H9 (cell line): ENCODE measurements around the gene MICB. TPM values are rescaled to one million over a fixed set of nuclear protein-coding genes. Genes with fewer than 3 reads are reported as not detected.

Source experiments
- DNase-seq: peaks from one replicate; pipeline ENCODE4 v3.0.0-alpha.2; 2017
- H2AFZ ChIP-seq: one replicate; pipeline ENCODE4 v1.6.1; 2013; ENCODE audit warnings: mild to moderate bottlenecking, low read length, control low read depth, moderate library complexity
- H2AK5ac ChIP-seq: 2 replicates; pipeline ENCODE4 v1.6.1; 2013; ENCODE audit warnings: low read length, control low read depth, mixed read lengths; ENCODE audit not compliant: insufficient read length
- H2BK120ac ChIP-seq: one replicate; pipeline ENCODE4 v1.6.1; 2013; ENCODE audit warnings: low read depth, mild to moderate bottlenecking, low read length, control low read depth, inconsistent platforms; ENCODE audit not compliant: poor library complexity, severe bottlenecking
- H2BK12ac ChIP-seq: 2 replicates; pipeline ENCODE4 v1.6.1; 2013; ENCODE audit warnings: low read length, control low read depth, mixed read lengths, low read depth; ENCODE audit not compliant: insufficient read length
- H2BK15ac ChIP-seq: 2 replicates; pipeline ENCODE4 v1.6.1; 2013; ENCODE audit warnings: low read depth, low read length, control low read depth
- H2BK20ac ChIP-seq: one replicate; pipeline ENCODE4 v1.6.1; 2013; ENCODE audit warnings: low read depth, mild to moderate bottlenecking, low read length, control low read depth, inconsistent platforms; ENCODE audit not compliant: poor library complexity, severe bottlenecking
- H2BK5ac ChIP-seq: 2 replicates; pipeline ENCODE4 v1.6.1; 2013; ENCODE audit warnings: low read length, control low read depth, mixed read lengths; ENCODE audit not compliant: insufficient read length
- H3K14ac ChIP-seq: 2 replicates; pipeline ENCODE4 v1.6.1; 2013; ENCODE audit warnings: low read length, control low read depth; ENCODE audit not compliant: insufficient read depth
- H3K18ac ChIP-seq: 2 replicates; pipeline ENCODE4 v1.6.1; 2013; ENCODE audit warnings: low read depth, mild to moderate bottlenecking, mixed read lengths, low read length, control low read depth; ENCODE audit not compliant: insufficient read length
- H3K23ac ChIP-seq: 2 replicates; pipeline ENCODE4 v1.6.1; 2013; ENCODE audit warnings: low read length, control low read depth, mixed read lengths, low read depth; ENCODE audit not compliant: insufficient read length
- H3K23me2 ChIP-seq: 2 replicates; pipeline ENCODE4 v1.6.1; 2013; ENCODE audit warnings: low read depth, mild to moderate bottlenecking, mixed read lengths, low read length, control low read depth; ENCODE audit not compliant: insufficient read length, poor library complexity, severe bottlenecking
- H3K27ac ChIP-seq: 2 replicates; pipeline ENCODE4 v1.5.1; 2013; ENCODE audit warnings: low read length, control low read depth, mixed read lengths, low read depth; ENCODE audit not compliant: insufficient read length
- H3K27me3 ChIP-seq: 2 replicates; pipeline ENCODE4 v1.6.1; 2013; ENCODE audit warnings: low read length, control low read depth, inconsistent platforms; ENCODE audit not compliant: insufficient read depth
- H3K4ac ChIP-seq: 2 replicates; pipeline ENCODE4 v1.6.1; 2013; ENCODE audit warnings: low read depth, mild to moderate bottlenecking, control low read depth, inconsistent platforms, low read length, moderate library complexity
- H3K4me1 ChIP-seq: 2 replicates; pipeline ENCODE4 v1.6.1; 2013; ENCODE audit warnings: low read length, control low read depth, inconsistent platforms; ENCODE audit not compliant: insufficient read depth
- H3K4me2 ChIP-seq: 2 replicates; pipeline ENCODE4 v1.6.1; 2013; ENCODE audit warnings: low read length, control low read depth, mixed read lengths; ENCODE audit not compliant: insufficient read length, insufficient read depth
- H3K56ac ChIP-seq: 2 replicates; pipeline ENCODE4 v1.6.1; 2013; ENCODE audit warnings: low read depth, mild to moderate bottlenecking, mixed read lengths, low read length, control low read depth; ENCODE audit not compliant: insufficient read length
- H3K79me1 ChIP-seq: 2 replicates; pipeline ENCODE4 v1.6.1; 2013; ENCODE audit warnings: low read depth, mild to moderate bottlenecking, moderate library complexity, low read length, control low read depth, inconsistent platforms; ENCODE audit not compliant: insufficient read depth, poor library complexity, severe bottlenecking
- H3K79me2 ChIP-seq: 2 replicates; pipeline ENCODE4 v1.6.1; 2013; ENCODE audit warnings: low read length, control low read depth, inconsistent platforms; ENCODE audit not compliant: insufficient read depth
- H3K9ac ChIP-seq: 2 replicates; pipeline ENCODE4 v1.6.1; 2013; ENCODE audit warnings: low read length, control low read depth, mixed read lengths; ENCODE audit not compliant: insufficient read length; ENCODE audit errors: extremely low read depth
- H3K9me3 ChIP-seq: one replicate; pipeline ENCODE4 v1.6.1; 2013; ENCODE audit warnings: low read depth, low read length, inconsistent platforms; ENCODE audit not compliant: control insufficient read depth
- H3T11ph ChIP-seq: one replicate; pipeline ENCODE4 v1.6.1; 2013; ENCODE audit warnings: mild to moderate bottlenecking, low read length, control low read depth, inconsistent platforms
- H4K20me1 ChIP-seq: one replicate; pipeline ENCODE4 v1.6.1; 2013; ENCODE audit not compliant: control insufficient read depth, insufficient read length, insufficient read depth
- H4K5ac ChIP-seq: 2 replicates; pipeline ENCODE4 v1.6.1; 2013; ENCODE audit warnings: low read depth, mild to moderate bottlenecking, mixed read lengths, low read length, control low read depth; ENCODE audit not compliant: insufficient read length
- H4K8ac ChIP-seq: replicated peaks from 2 replicates; pipeline ENCODE4 v1.6.1; 2013; ENCODE audit warnings: low read length, control low read depth, mixed read lengths, low read depth; ENCODE audit not compliant: insufficient read length
- H4K91ac ChIP-seq: 2 replicates; pipeline ENCODE4 v1.6.1; 2013; ENCODE audit warnings: low read depth, mild to moderate bottlenecking, moderate library complexity, mixed read lengths, low read length, control low read depth; ENCODE audit not compliant: insufficient read length
- H3K27ac Mint-ChIP-seq, 3 experiments: 2 replicates in 2 of 3; 3 replicates in 1 of 3; pipeline ENCODE4 v1.8.0; 2020 to 2021; ENCODE audit warnings: mixed read lengths in 3 of 3, mild to moderate bottlenecking in 1 of 3, moderate library complexity in 1 of 3
- H3K27me3 Mint-ChIP-seq: 2 replicates; pipeline ENCODE4 v1.8.0; 2021; ENCODE audit warnings: low read depth, mild to moderate bottlenecking, moderate library complexity, mixed read lengths
- H3K36me3 Mint-ChIP-seq, 3 experiments: 2 replicates in 2 of 3; 3 replicates in 1 of 3; pipeline ENCODE4 v1.8.0; 2020 to 2021; ENCODE audit warnings: low read depth in 3 of 3, mixed read lengths in 3 of 3; ENCODE audit not compliant: insufficient read depth in 1 of 3
- H3K4me1 Mint-ChIP-seq, 2 experiments: 2 replicates each; pipeline ENCODE4 v1.8.0; 2020; ENCODE audit warnings: mixed read lengths in 2 of 2
- H3K4me3 Mint-ChIP-seq, 2 experiments: 2 replicates in 1 of 2; 3 replicates in 1 of 2; pipeline ENCODE4 v1.8.0; 2020 to 2021; ENCODE audit warnings: mild to moderate bottlenecking in 2 of 2, mixed read lengths in 2 of 2, moderate library complexity in 1 of 2
- H3K9me3 Mint-ChIP-seq, 2 experiments: 2 replicates in 1 of 2; 3 replicates in 1 of 2; pipeline ENCODE4 v1.8.0; 2020; ENCODE audit warnings: mild to moderate bottlenecking in 2 of 2, mixed read lengths in 2 of 2, moderate library complexity in 1 of 2
- WGBS: extraction: QIAGEN DNeasy Blood & Tissue Kit; methylation state at CpG from one replicate; pipeline ENCODE4 v1.1.7; 2013; ENCODE audit warnings: missing lambda C conversion rate, low lambda C conversion rate, mixed read lengths; ENCODE audit not compliant: insufficient read length; ENCODE audit errors: extremely low coverage; 5-methylcytosine and 5-hydroxymethylcytosine counted together
- total RNA-seq: library from RNA; stranded (reverse); gene quantifications from 2 replicates; pipeline ENCODE4 v1.2.1, GENCODE V29; 2021
- TF ChIP-seq, protein P1 (sequence below): fragments of 200-600 bp; sonication (generic); conservative IDR thresholded peaks from 3 replicates; pipeline ENCODE4 v1.8.0; 2021; ENCODE audit warnings: antibody characterized with exemption, mild to moderate bottlenecking

MICB gene
- total RNA-seq, 1 experiment from 2014 or later, result 6.2 TPM

DNA sequence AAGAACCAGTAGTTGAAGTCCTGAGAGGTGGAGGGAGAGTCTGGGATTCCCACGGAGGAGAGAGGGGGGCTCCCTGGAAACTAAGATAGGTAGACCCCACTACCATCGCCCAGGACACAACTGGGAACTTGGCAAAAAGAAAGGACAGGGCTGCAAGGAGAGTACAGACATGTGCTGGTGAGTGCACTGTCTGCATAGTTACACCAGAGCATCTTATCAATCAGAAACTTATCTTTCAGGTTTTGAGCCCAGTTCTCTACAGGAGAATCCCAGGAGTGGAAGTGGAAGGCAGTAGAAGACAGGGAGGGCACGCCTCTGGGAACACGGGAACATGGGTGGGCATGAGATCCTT, 61.6 kb downstream of the MICB start:
- Mint-ChIP-seq H3K9me3 (no peaks in the 10 kb centered on the region), H3K27ac (peak overlapping the region; percentile 4 to 58 (median 40); a peak in 4 of 7 replicates), H3K4me3 (no peak overlapping the region; a peak in 1 of 5 replicates), H3K4me1 (peaks cover 4 to 18% of the 10 kb centered on the region in 2 experiments; a peak in 3 of 4 replicates), H3K27me3 (no peaks in the 10 kb centered on the region), H3K36me3 (peaks cover 14 to 39% (median 26%) of the 10 kb centered on the region in 3 experiments; a peak in 6 of 7 replicates)
- Histone ChIP-seq H3K23me2 (no peaks in the 10 kb centered on the region), H4K91ac (no peak overlapping the region), H3K14ac (no peak overlapping the region), H2BK12ac (no peak overlapping the region), H3K79me1 (no peaks in the 10 kb centered on the region), H3K4me1 (peaks cover 4% of the 10 kb centered on the region; the same call in 1 of the 2 replicates), H3K9me3 (no peaks in the 10 kb centered on the region), H3K4ac (no peak overlapping the region), H3K56ac (no peak overlapping the region), H4K8ac (no peak overlapping the region), H3K23ac (no peak overlapping the region), H3T11ph (no peak overlapping the region), H3K9ac (no peak overlapping the region), H3K27me3 (no peaks in the 10 kb centered on the region), H2BK5ac (no peak overlapping the region), H3K79me2 (no peaks in the 10 kb centered on the region), H2AFZ (no peak overlapping the region), H3K27ac (no peak overlapping the region), H2BK20ac (no peak overlapping the region), H2BK120ac (no peak overlapping the region), H3K18ac (no peak overlapping the region), H2BK15ac (no peak overlapping the region), H4K20me1 (no peaks in the 10 kb centered on the region), H2AK5ac (no peak overlapping the region), H3K4me2 (no peak overlapping the region), H4K5ac (no peak overlapping the region)
- TF ChIP-seq, protein P1, sequence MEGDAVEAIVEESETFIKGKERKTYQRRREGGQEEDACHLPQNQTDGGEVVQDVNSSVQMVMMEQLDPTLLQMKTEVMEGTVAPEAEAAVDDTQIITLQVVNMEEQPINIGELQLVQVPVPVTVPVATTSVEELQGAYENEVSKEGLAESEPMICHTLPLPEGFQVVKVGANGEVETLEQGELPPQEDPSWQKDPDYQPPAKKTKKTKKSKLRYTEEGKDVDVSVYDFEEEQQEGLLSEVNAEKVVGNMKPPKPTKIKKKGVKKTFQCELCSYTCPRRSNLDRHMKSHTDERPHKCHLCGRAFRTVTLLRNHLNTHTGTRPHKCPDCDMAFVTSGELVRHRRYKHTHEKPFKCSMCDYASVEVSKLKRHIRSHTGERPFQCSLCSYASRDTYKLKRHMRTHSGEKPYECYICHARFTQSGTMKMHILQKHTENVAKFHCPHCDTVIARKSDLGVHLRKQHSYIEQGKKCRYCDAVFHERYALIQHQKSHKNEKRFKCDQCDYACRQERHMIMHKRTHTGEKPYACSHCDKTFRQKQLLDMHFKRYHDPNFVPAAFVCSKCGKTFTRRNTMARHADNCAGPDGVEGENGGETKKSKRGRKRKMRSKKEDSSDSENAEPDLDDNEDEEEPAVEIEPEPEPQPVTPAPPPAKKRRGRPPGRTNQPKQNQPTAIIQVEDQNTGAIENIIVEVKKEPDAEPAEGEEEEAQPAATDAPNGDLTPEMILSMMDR, result no peak
- no peak for DNase-seq
- no CpG with 5 or more reads among the region's 4 CpGs for WGBS
